Astrocyte (in vitro differentiated cells and primary cell): ENCODE measurements around the gene EIF2D.

ENCODE experiments used
- CTCF ChIP-seq: IDR thresholded peaks from 2 replicates; pipeline ENCODE4 v1.5.1; 2011; ENCODE audit warnings: low read depth, mild to moderate bottlenecking, inconsistent platforms, low read length, moderate library complexity; ENCODE audit not compliant: insufficient read depth
- EZH2 ChIP-seq: IDR thresholded peaks from 2 replicates; pipeline ENCODE4 v1.6.1; 2012; ENCODE audit warnings: mild to moderate bottlenecking, low read length, inconsistent platforms; ENCODE audit not compliant: insufficient read depth

- TF ChIP-seq CTCF (no peak), EZH2 (no peak)
Measured at GRCh38 chr1:206655471-206655882, 43.2 kb upstream of the EIF2D start.
